SK-N-SH (cell line): ENCODE data around the gene ENTPD6.

Source experiments
- EZH2phosphoT487 ChIP-seq: fragments of 200-600 bp; sonication (generic); IDR thresholded peaks from 2 replicates; pipeline ENCODE4 v1.6.1; 2017; ENCODE audit warnings: low read depth, mixed run types, mild to moderate bottlenecking, antibody characterized with exemption, moderate library complexity, borderline replicate concordance
- GABPA ChIP-seq: IDR thresholded peaks from 2 replicates; pipeline ENCODE4 v1.4.0; 2012; ENCODE audit warnings: low read depth, mild to moderate bottlenecking
- GATA2 ChIP-seq: sonication (generic); formaldehyde crosslinking; IDR thresholded peaks from 2 replicates; pipeline ENCODE4 v1.5.0; 2020; ENCODE audit warnings: mild to moderate bottlenecking, missing genetic modification reagents
- POLR2AphosphoS5 ChIP-seq: IDR thresholded peaks from 2 replicates; pipeline ENCODE4 v1.6.1; 2012; ENCODE audit warnings: low read depth, low read length
- TF ChIP-seq, protein P1 (sequence below): fragments of 200-600 bp; sonication (generic); IDR thresholded peaks from 2 replicates; pipeline ENCODE4 v1.6.1; 2017; ENCODE audit warnings: antibody characterized with exemption, mild to moderate bottlenecking, moderate library complexity
- TF ChIP-seq, protein P2 (sequence below): IDR thresholded peaks from 2 replicates; pipeline ENCODE4 v1.6.1; 2012; ENCODE audit warnings: mild to moderate bottlenecking, low read depth, low read length, moderate library complexity
- TF ChIP-seq, protein P3 (sequence below): IDR thresholded peaks from 2 replicates; pipeline ENCODE4 v1.4.0; 2012; ENCODE audit warnings: low read depth
- TF ChIP-seq, protein P4 (sequence below): IDR thresholded peaks from 2 replicates; pipeline ENCODE4 v1.4.0; 2012; ENCODE audit warnings: low read depth, borderline replicate concordance
- TF ChIP-seq, protein P5 (sequence below): IDR thresholded peaks from 2 replicates; pipeline ENCODE4; 2012

DNA sequence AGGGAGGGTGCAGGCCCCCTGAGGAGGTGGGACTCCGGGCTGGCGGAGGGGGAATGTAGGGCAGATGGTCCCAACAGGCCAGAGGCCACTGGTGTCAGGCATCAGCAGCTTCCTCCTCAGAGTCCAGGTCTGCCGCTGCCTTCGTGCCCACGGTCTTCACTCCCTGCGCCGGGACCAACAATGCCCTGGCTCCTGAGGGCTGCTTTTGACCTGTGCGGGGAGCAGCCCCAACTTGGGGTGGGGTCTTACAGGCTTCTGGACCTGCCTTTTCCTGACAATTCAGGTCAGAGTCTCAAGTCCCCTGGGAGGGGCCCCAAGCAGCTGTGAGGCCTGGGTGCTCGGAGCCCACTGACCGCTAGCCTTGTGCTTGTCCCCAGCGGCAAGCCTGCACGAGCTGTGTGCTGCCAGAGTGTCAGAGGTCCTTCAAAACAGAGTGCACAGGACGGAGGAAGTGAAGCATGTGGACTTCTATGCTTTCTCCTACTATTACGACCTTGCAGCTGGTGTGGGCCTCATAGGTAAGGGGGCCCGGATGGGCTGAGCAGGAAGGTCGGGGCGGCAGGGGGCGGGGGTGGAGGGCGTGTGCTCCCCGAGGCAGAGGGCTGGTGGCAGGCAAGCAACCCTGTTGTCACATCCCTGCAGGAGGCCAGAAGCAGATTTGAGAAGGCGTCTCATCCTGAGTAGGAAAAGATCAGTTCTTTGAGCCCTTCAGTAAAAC is 27.1 kb downstream of the ENTPD6 start:
- TF ChIP-seq, protein P1, sequence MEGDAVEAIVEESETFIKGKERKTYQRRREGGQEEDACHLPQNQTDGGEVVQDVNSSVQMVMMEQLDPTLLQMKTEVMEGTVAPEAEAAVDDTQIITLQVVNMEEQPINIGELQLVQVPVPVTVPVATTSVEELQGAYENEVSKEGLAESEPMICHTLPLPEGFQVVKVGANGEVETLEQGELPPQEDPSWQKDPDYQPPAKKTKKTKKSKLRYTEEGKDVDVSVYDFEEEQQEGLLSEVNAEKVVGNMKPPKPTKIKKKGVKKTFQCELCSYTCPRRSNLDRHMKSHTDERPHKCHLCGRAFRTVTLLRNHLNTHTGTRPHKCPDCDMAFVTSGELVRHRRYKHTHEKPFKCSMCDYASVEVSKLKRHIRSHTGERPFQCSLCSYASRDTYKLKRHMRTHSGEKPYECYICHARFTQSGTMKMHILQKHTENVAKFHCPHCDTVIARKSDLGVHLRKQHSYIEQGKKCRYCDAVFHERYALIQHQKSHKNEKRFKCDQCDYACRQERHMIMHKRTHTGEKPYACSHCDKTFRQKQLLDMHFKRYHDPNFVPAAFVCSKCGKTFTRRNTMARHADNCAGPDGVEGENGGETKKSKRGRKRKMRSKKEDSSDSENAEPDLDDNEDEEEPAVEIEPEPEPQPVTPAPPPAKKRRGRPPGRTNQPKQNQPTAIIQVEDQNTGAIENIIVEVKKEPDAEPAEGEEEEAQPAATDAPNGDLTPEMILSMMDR, result no peak
- TF ChIP-seq, protein P2, sequence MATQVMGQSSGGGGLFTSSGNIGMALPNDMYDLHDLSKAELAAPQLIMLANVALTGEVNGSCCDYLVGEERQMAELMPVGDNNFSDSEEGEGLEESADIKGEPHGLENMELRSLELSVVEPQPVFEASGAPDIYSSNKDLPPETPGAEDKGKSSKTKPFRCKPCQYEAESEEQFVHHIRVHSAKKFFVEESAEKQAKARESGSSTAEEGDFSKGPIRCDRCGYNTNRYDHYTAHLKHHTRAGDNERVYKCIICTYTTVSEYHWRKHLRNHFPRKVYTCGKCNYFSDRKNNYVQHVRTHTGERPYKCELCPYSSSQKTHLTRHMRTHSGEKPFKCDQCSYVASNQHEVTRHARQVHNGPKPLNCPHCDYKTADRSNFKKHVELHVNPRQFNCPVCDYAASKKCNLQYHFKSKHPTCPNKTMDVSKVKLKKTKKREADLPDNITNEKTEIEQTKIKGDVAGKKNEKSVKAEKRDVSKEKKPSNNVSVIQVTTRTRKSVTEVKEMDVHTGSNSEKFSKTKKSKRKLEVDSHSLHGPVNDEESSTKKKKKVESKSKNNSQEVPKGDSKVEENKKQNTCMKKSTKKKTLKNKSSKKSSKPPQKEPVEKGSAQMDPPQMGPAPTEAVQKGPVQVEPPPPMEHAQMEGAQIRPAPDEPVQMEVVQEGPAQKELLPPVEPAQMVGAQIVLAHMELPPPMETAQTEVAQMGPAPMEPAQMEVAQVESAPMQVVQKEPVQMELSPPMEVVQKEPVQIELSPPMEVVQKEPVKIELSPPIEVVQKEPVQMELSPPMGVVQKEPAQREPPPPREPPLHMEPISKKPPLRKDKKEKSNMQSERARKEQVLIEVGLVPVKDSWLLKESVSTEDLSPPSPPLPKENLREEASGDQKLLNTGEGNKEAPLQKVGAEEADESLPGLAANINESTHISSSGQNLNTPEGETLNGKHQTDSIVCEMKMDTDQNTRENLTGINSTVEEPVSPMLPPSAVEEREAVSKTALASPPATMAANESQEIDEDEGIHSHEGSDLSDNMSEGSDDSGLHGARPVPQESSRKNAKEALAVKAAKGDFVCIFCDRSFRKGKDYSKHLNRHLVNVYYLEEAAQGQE, result no peak
- TF ChIP-seq POLR2AphosphoS5 (no peak), GATA2 (CRISPR knock-in tag) (no peak), GABPA (no peak), EZH2phosphoT487 (no peak)
- TF ChIP-seq, protein P3, sequence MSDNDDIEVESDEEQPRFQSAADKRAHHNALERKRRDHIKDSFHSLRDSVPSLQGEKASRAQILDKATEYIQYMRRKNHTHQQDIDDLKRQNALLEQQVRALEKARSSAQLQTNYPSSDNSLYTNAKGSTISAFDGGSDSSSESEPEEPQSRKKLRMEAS, result no peak
- TF ChIP-seq, protein P4, sequence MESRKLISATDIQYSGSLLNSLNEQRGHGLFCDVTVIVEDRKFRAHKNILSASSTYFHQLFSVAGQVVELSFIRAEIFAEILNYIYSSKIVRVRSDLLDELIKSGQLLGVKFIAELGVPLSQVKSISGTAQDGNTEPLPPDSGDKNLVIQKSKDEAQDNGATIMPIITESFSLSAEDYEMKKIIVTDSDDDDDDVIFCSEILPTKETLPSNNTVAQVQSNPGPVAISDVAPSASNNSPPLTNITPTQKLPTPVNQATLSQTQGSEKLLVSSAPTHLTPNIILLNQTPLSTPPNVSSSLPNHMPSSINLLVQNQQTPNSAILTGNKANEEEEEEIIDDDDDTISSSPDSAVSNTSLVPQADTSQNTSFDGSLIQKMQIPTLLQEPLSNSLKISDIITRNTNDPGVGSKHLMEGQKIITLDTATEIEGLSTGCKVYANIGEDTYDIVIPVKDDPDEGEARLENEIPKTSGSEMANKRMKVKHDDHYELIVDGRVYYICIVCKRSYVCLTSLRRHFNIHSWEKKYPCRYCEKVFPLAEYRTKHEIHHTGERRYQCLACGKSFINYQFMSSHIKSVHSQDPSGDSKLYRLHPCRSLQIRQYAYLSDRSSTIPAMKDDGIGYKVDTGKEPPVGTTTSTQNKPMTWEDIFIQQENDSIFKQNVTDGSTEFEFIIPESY, result no peak
- TF ChIP-seq, protein P5, sequence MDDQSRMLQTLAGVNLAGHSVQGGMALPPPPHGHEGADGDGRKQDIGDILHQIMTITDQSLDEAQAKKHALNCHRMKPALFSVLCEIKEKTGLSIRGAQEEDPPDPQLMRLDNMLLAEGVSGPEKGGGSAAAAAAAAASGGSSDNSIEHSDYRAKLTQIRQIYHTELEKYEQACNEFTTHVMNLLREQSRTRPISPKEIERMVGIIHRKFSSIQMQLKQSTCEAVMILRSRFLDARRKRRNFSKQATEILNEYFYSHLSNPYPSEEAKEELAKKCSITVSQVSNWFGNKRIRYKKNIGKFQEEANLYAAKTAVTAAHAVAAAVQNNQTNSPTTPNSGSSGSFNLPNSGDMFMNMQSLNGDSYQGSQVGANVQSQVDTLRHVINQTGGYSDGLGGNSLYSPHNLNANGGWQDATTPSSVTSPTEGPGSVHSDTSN, result no peak
